Measurements from ENCODE around the gene NEK6.
A peak's percentile ranks its signal among the peaks of the same experiment; 100 is the strongest.

The NEK6 gene

DNA sequence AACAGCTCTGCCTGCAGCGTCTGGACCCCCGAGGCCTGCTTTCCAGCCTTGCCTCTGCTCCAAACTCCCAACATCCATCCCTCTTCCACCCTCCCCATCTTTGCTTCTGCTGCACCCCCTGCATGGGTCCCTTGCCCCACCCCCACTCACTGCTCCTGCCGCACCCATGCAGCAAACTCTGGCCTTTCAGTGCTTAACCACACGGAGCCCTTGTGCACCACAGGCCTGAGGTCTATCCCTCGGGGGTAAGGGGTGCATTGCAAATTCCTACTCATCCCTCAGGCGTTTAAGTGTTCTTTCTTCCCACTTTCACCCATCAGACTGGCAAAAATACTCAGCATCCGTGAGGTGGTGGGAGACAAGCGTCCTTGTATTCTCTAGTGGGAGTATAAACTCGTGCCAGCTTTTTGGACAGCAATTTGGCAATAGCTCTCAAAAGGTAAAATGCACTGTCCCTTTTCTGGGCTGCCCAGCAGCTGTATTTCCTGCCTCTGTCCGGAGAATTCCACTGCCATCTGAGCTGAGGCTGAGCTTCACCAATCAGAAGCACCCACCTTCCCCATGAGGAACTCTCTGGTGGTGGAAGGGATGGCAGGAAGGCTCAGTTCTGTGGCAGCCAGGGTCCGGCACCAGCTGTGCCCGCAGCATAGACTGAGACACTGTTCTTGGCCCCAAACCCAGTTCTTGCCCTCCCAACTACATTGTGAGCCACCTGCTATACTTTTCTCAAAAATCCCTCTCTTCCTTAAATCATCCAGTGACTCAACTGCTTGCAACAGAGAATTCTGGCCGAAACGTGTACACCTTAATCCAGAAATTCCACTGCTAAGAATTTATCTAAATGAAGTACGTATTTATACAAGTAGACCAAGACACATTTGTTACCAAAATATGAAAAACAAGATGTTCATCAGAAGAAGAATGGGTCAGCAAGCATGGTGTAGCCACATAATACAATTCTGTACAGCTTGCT, 142.5 kb downstream of the NEK6 start:
- H3K9me3 ChIP-seq (ENCODE audit: insufficient read depth, low read depth, low read length), result no peaks in the 10 kb centered on the region
- no peak overlapping the region for H2AFZ ChIP-seq (ENCODE audit: insufficient read depth, low read length, poor library complexity)
- H3K23ac ChIP-seq (ENCODE audit: low read length), result no peak overlapping the region
- H3K36me3 ChIP-seq (ENCODE audit: control insufficient read depth in 1 of 2, insufficient read depth in 2 of 2, low read length in 2 of 2), result peaks cover 26 to 35% of the 10 kb centered on the region in 2 experiments
- peak overlapping the region; percentile 19 for H3K4ac ChIP-seq (ENCODE audit: low read depth, low read length)
- no peak overlapping the region for H3K4me3 ChIP-seq (ENCODE audit: low read depth, low read length)
- H4K12ac ChIP-seq (ENCODE audit: low read depth, low read length), result no peak overlapping the region
- DNase-seq, result no peak
- no peak overlapping the region for H4K91ac ChIP-seq (ENCODE audit: low read depth, low read length)
- no peak overlapping the region for H2BK120ac ChIP-seq (ENCODE audit: insufficient read depth, low read length, poor library complexity)
- H4K8ac ChIP-seq (ENCODE audit: low read depth, low read length), result no peak overlapping the region
- H3K27ac ChIP-seq (ENCODE audit: low read depth, low read length), result no peak overlapping the region
- no CpG with 5 or more reads among the region's 15 CpGs for WGBS (ENCODE audit: extremely low coverage, insufficient coverage, insufficient read length)
- no peaks in the 10 kb centered on the region for H3K27me3 ChIP-seq (ENCODE audit: insufficient read depth, low read length)
- no peak overlapping the region for H3K18ac ChIP-seq (ENCODE audit: low read length)
- no peak overlapping the region for H2BK12ac ChIP-seq (ENCODE audit: low read length)
- H3K14ac ChIP-seq (ENCODE audit: low read length), result no peak overlapping the region
- no peak overlapping the region for H3K9ac ChIP-seq (ENCODE audit: low read length)
- H3K4me1 ChIP-seq (ENCODE audit: control insufficient read depth in 1 of 2, insufficient read depth in 2 of 2, low read length in 2 of 2), result peaks cover 7 to 13% of the 10 kb centered on the region in 2 experiments
- no peak overlapping the region for H3K4me2 ChIP-seq (ENCODE audit: low read length)
- H3K79me2 ChIP-seq (ENCODE audit: control insufficient read depth, insufficient read depth, low read length, poor library complexity), result no peaks in the 10 kb centered on the region
- H2BK5ac ChIP-seq (ENCODE audit: low read depth, low read length, poor library complexity), result no peak overlapping the region
- H2AK5ac ChIP-seq (ENCODE audit: low read length), result no peak overlapping the region
- no peaks in the 10 kb centered on the region for H3K79me1 ChIP-seq (ENCODE audit: low read length)

All from trophoblast cell (in vitro differentiated cells and primary cell).